Subcutaneous adipose tissue (tissue), 4 donors: ENCODE data around the gene HIVEP3. TPM values are rescaled to one million over a fixed set of nuclear protein-coding genes. Genes with fewer than 3 reads are reported as not detected.

Experiments used
- CTCF ChIP-seq: fragments of 450-650 bp; IDR thresholded peaks from one replicate; pipeline ENCODE4 v1.5.1; 2016; ENCODE audit warnings: low read depth, mild to moderate bottlenecking, control low read depth, antibody characterized with exemption, moderate library complexity
- total RNA-seq, 4 donors: library from RNA; depleted of rRNA; stranded (reverse); fragments of >200 nt; gene quantifications; one replicate each; pipeline ENCODE4 v1.1.0, GENCODE V29; 2016

HIVEP3 gene
- total RNA-seq, 4 donors from 2014 or later = 2.4 to 9.6 (median 5.0) TPM

- no peak for TF ChIP-seq CTCF
Measured at GRCh38 chr1:41891199-41891896, 27.4 kb downstream of the HIVEP3 start.

GRCh38 chr1:41890825-41891198 is 27.9 kb downstream of the HIVEP3 start:
- TF ChIP-seq CTCF = no peak

DNA sequence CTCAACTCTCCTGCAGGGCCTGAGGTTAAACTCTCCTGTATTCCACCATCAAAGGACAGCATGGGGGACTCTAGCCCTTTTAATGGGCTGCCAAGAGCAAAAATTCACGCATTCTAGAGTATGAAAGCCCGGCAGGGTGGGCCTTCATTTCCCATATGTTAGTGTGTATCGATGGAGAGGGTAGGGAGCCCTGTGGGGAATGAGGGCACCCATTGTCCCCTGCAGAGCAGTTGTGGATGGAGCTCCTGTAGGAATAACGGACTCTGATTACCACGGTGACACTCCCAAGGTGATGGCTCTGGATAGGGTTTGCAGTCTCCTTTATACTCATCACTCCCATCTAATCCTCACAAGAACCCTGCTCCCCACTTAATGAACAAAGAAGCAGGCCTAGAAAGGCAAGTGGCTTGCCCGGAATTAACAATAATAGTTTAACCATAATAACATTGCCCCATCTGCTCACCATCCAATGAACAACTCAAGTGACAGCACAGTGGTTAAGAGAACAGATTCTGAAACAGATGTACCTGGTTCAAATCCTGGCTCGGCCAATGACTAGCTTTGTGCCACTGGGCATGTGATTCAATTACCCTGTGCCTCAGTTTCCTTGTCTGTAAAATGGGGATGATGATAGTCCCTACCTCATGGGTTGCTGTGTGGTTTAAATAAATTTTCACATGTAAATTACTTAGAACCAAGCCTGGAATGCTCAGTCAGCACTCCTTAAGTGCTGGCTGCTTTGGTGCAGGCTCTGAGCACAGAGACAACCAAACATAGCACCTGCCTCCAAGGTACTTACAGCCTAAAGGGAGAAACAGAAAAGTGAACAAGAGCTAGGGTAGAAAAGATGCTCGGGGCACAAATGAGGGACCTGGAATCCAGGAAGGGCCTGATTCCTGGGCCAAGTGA is 29.0 kb downstream of the HIVEP3 start:
- no peak for TF ChIP-seq CTCF

DNA sequence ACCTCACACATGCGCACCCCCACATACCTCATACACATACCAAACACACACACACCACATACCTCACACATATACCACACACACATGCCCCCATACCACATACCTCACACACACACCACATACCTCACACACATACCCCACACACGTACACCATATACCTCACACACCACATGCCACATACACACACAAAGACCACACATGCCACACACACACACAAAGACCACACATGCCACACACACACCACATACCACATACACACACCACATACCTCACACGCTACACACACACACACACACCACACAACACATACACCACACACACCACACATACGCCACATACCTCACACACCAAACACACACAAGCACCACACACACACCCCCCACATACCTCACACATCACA is 30.0 kb downstream of the HIVEP3 start:
- TF ChIP-seq CTCF = no peak

GRCh38 chr1:41887365-41887764 is 31.4 kb downstream of the HIVEP3 start:
- no peak for TF ChIP-seq CTCF

DNA sequence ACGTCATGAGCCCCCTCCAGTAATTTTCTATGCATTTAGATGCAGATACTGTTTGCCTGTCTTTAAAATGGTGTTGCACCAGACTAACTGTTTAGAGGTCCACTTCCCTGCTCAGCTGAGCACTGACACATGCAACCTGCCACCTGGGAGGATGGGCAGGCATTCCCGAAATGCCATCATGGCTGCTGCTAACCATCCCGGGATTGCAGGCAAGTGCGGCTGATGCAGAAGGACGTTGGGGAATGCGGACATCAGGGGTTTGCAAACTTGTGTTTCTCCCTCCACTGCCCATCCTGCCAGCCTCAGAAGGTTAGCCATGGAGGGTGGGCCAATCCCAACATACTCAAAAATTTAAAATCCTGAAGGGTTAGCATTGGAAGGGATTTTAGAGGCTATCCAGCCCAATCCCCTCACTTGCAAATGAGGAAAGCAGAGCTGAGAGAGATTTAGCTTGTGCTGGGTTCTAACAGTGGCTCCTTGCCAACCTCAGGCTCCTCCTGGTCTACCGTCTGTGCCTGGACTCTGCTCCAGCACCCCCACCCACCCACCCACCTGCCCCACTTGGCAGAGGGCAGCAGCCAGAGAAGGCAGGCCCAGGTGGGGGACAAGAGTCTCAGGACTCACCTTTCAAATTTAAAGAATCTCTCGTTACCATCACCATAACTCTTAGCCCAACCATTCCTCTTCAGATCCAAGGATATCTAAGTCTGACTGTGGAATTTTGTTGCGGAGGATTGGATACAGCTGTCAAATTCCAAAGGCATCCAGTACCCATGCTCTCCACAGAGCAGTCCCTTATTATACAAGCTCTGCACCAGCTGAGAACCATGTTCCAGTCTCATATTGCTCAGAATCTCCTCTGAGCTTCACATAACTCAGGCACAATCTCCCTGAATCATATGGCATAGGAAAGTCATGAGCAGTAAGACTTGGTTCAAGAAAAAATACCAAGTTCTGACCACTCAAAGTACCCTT is 34.2 kb downstream of the HIVEP3 start:
- no peak for TF ChIP-seq CTCF

- TF ChIP-seq CTCF = no peak
Measured at GRCh38 chr1:41883507-41883906, 35.2 kb downstream of the HIVEP3 start.
